Mesenchymal stem cell (in vitro differentiated cells and primary cell): ENCODE results near the gene LDB2.

Experiments used
- DNase-seq: peaks from one replicate; pipeline ENCODE4 v3.0.0-alpha.2; 2013
- H2AFZ ChIP-seq: one replicate; pipeline ENCODE4 v1.6.1; 2013; ENCODE audit warnings: low read depth, mild to moderate bottlenecking, control low read depth, inconsistent platforms, low read length, moderate library complexity
- H2AK5ac ChIP-seq: 2 replicates; pipeline ENCODE4 v1.6.1; 2013; ENCODE audit warnings: low read length, moderate library complexity, mild to moderate bottlenecking, inconsistent platforms; ENCODE audit not compliant: severe bottlenecking
- H2BK120ac ChIP-seq: one replicate; pipeline ENCODE4 v1.6.1; 2013; ENCODE audit warnings: low read depth, mild to moderate bottlenecking, inconsistent platforms, low read length, moderate library complexity
- H2BK12ac ChIP-seq, 2 experiments: one replicate each; pipeline ENCODE4 v1.6.1; 2013; ENCODE audit warnings: inconsistent platforms in 2 of 2, low read length in 2 of 2, mild to moderate bottlenecking in 2 of 2, moderate library complexity in 2 of 2, control low read depth in 1 of 2
- H2BK15ac ChIP-seq: one replicate; pipeline ENCODE4 v1.6.1; 2013; ENCODE audit warnings: mild to moderate bottlenecking, low read depth, inconsistent platforms; ENCODE audit not compliant: poor library complexity, severe bottlenecking
- H2BK5ac ChIP-seq: 2 replicates; pipeline ENCODE4 v1.6.1; 2013; ENCODE audit warnings: low read depth, mild to moderate bottlenecking, low read length, control low read depth, inconsistent platforms; ENCODE audit not compliant: poor library complexity, severe bottlenecking
- H3K14ac ChIP-seq, 2 experiments: one replicate each; pipeline ENCODE4 v1.6.1; 2013; ENCODE audit warnings: inconsistent platforms in 2 of 2, low read length in 2 of 2, control low read depth in 1 of 2, mild to moderate bottlenecking in 1 of 2, moderate library complexity in 1 of 2
- H3K18ac ChIP-seq, 2 experiments: one replicate each; pipeline ENCODE4 v1.6.1; 2013; ENCODE audit warnings: inconsistent platforms in 2 of 2, low read length in 2 of 2, control low read depth in 1 of 2, low read depth in 1 of 2, mild to moderate bottlenecking in 1 of 2
- H3K23ac ChIP-seq, 2 experiments: one replicate each; pipeline ENCODE4 v1.6.1; 2013; ENCODE audit warnings: inconsistent platforms in 2 of 2, low read length in 2 of 2, mild to moderate bottlenecking in 2 of 2, moderate library complexity in 2 of 2, control low read depth in 1 of 2
- H3K27ac ChIP-seq: 2 replicates; pipeline ENCODE4 v1.5.1; 2013; ENCODE audit warnings: mild to moderate bottlenecking, moderate library complexity, low read length, control low read depth, inconsistent platforms; ENCODE audit not compliant: poor library complexity, severe bottlenecking
- H3K27me3 ChIP-seq, 2 experiments: 2 replicates each; pipeline versions ENCODE4 v1.6.1 to v1.7.0; 2013; ENCODE audit warnings: low read length in 2 of 2, mild to moderate bottlenecking in 2 of 2, moderate library complexity in 2 of 2, control low read depth in 1 of 2, inconsistent platforms in 1 of 2; ENCODE audit not compliant: control insufficient read depth in 1 of 2, insufficient read depth in 1 of 2
- H3K36me3 ChIP-seq, 2 experiments: 2 replicates each; pipeline versions ENCODE4 v1.6.1 to v1.7.0; 2013; ENCODE audit warnings: low read length in 2 of 2, control low read depth in 1 of 2, inconsistent platforms in 1 of 2, low read depth in 1 of 2, mild to moderate bottlenecking in 1 of 2; ENCODE audit not compliant: insufficient read depth in 2 of 2, control insufficient read depth in 1 of 2
- H3K4ac ChIP-seq, 2 experiments: one replicate each; pipeline ENCODE4 v1.6.1; 2013; ENCODE audit warnings: inconsistent platforms in 2 of 2, low read length in 2 of 2, mild to moderate bottlenecking in 2 of 2, moderate library complexity in 2 of 2, control low read depth in 1 of 2, low read depth in 1 of 2
- H3K4me1 ChIP-seq: 2 replicates; pipeline ENCODE4 v1.6.1; 2013; ENCODE audit warnings: low read depth, low read length, control low read depth; ENCODE audit not compliant: control insufficient read depth, insufficient read depth
- H3K4me2 ChIP-seq: 2 replicates; pipeline ENCODE4 v1.6.1; 2013; ENCODE audit warnings: low read length, mild to moderate bottlenecking, inconsistent platforms; ENCODE audit not compliant: poor library complexity, severe bottlenecking
- H3K4me3 ChIP-seq, 2 experiments: 2 replicates each; pipeline versions ENCODE4 v1.5.1 to v1.7.0; 2013; ENCODE audit warnings: low read length in 2 of 2, mild to moderate bottlenecking in 2 of 2, control low read depth in 1 of 2, low read depth in 1 of 2; ENCODE audit not compliant: insufficient read depth in 1 of 2
- H3K79me1 ChIP-seq: replicated peaks from 2 replicates; pipeline ENCODE4 v1.6.1; 2013; ENCODE audit warnings: mild to moderate bottlenecking, control low read depth, low read length, inconsistent platforms; ENCODE audit not compliant: poor library complexity, severe bottlenecking
- H3K9ac ChIP-seq: 2 replicates; pipeline ENCODE4 v1.7.0; 2013; ENCODE audit warnings: mild to moderate bottlenecking, low read length, moderate library complexity
- H3K9me3 ChIP-seq: 2 replicates; pipeline ENCODE4 v1.7.0; 2013; ENCODE audit warnings: mild to moderate bottlenecking, low read length; ENCODE audit not compliant: control insufficient read depth
- H4K8ac ChIP-seq: one replicate; pipeline ENCODE4 v1.6.1; 2013; ENCODE audit warnings: inconsistent platforms, mild to moderate bottlenecking, low read length, moderate library complexity
- H4K91ac ChIP-seq: one replicate; pipeline ENCODE4 v1.6.1; 2013; ENCODE audit warnings: mild to moderate bottlenecking, low read length, inconsistent platforms
- WGBS: methylation state at CpG from one replicate; pipeline ENCODE4 v1.1.7; 2013; ENCODE audit warnings: mixed read lengths; 5-methylcytosine and 5-hydroxymethylcytosine counted together

LDB2 gene

GRCh38 chr4:16869594-16870245 lies 28.7 kb downstream of the LDB2 start:
- no peak for DNase-seq
- H3K9me3 ChIP-seq = no peaks in the 10 kb centered on the region
- no peak overlapping the region for H2BK12ac ChIP-seq
- no peak overlapping the region for H3K4ac ChIP-seq
- H3K4me3 ChIP-seq = no peak overlapping the region
- no peak overlapping the region for H4K8ac ChIP-seq
- no peak overlapping the region for H2BK15ac ChIP-seq
- H2BK5ac ChIP-seq = no peak overlapping the region
- H2BK120ac ChIP-seq = no peak overlapping the region
- H3K23ac ChIP-seq = no peak overlapping the region
- H3K4me1 ChIP-seq = no peaks in the 10 kb centered on the region
- peaks cover 0 to 22% of the 10 kb centered on the region in 2 experiments for H3K36me3 ChIP-seq
- WGBS = 97% methylated on average over 11 of the region's 12 CpGs
- H4K91ac ChIP-seq = no peak overlapping the region
- H3K79me1 ChIP-seq = no peaks in the 10 kb centered on the region
- H3K27me3 ChIP-seq = no peaks in the 10 kb centered on the region
- H3K14ac ChIP-seq = no peak overlapping the region
- H2AK5ac ChIP-seq = no peak overlapping the region
- H3K9ac ChIP-seq = no peak overlapping the region
- H3K4me2 ChIP-seq = no peak overlapping the region
- H2AFZ ChIP-seq = no peak overlapping the region
- no peak overlapping the region for H3K18ac ChIP-seq
- H3K27ac ChIP-seq = no peak overlapping the region

DNA sequence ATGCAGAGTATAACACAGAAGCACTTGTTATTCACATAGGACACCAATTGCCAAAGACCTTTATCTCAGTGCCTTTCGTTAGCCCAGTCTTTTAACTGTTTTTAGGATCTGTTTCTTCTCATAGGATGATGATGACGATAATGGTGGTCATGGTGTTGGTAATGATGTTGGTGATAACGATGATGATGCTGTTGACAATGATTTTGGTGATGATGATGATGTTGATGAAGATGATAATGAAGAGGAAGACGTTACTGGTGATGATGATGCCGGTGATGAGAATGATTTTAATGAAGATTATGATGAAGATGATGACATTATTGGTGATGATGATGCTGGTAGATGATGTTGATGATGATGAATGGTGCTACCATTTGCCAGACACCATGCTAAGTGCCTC lies 29.8 kb downstream of the LDB2 start:
- H2BK5ac ChIP-seq = no peak overlapping the region
- no peak overlapping the region for H3K23ac ChIP-seq
- WGBS = 97% methylated on average over 5 of the region's 5 CpGs
- H2AK5ac ChIP-seq = no peak overlapping the region
- no peaks in the 10 kb centered on the region for H3K9me3 ChIP-seq
- H3K9ac ChIP-seq = no peak overlapping the region
- H2BK15ac ChIP-seq = no peak overlapping the region
- no peaks in the 10 kb centered on the region for H3K4me1 ChIP-seq
- no peak overlapping the region for H3K4me3 ChIP-seq
- no peak overlapping the region for H4K91ac ChIP-seq
- H3K79me1 ChIP-seq = no peaks in the 10 kb centered on the region
- no peak overlapping the region for H2AFZ ChIP-seq
- H2BK12ac ChIP-seq = no peak overlapping the region
- H3K4ac ChIP-seq = no peak overlapping the region
- H4K8ac ChIP-seq = no peak overlapping the region
- no peak overlapping the region for H3K18ac ChIP-seq
- H2BK120ac ChIP-seq = no peak overlapping the region
- H3K14ac ChIP-seq = no peak overlapping the region
- no peaks in the 10 kb centered on the region for H3K27me3 ChIP-seq
- no peak for DNase-seq
- peaks cover 0 to 19% of the 10 kb centered on the region in 2 experiments for H3K36me3 ChIP-seq
- H3K4me2 ChIP-seq = no peak overlapping the region
- no peak overlapping the region for H3K27ac ChIP-seq

DNA sequence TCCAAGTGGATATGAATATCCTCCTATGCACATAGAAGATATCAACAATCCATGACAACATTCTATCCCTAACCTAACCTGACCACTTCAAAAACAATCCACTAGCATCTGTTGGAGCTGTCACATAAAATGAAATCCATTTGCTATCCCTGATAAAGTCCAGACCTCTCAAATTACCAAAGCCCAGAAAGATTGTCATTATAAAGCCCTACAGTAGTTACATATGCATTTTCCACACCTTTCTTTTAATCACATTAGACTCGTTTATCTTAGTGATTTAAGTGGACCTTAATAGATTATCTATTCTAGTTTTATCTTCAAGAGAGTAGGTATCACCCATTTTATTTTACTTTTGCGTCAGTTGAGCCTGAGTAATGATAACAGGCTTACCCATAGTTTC lies 30.6 kb downstream of the LDB2 start:
- Histone ChIP-seq H3K4me3 (no peak overlapping the region), H3K27me3 (no peaks in the 10 kb centered on the region), H3K36me3 (peaks cover 0 to 21% of the 10 kb centered on the region in 2 experiments), H2BK12ac (no peak overlapping the region), H2BK5ac (no peak overlapping the region), H3K4me2 (no peak overlapping the region), H4K8ac (no peak overlapping the region), H3K79me1 (no peaks in the 10 kb centered on the region), H3K4ac (no peak overlapping the region), H4K91ac (no peak overlapping the region), H3K9me3 (no peaks in the 10 kb centered on the region), H2BK120ac (no peak overlapping the region), H2AK5ac (no peak overlapping the region), H2AFZ (no peak overlapping the region), H3K18ac (no peak overlapping the region), H3K27ac (no peak overlapping the region), H3K4me1 (no peaks in the 10 kb centered on the region), H3K14ac (no peak overlapping the region), H2BK15ac (no peak overlapping the region), H3K23ac (no peak overlapping the region), H3K9ac (no peak overlapping the region)
- no peak for DNase-seq
- WGBS = 100% methylated on average over 1 of the region's 2 CpGs

GRCh38 chr4:16866974-16867373 lies 31.5 kb downstream of the LDB2 start:
- Histone ChIP-seq H3K79me1 (no peaks in the 10 kb centered on the region), H3K18ac (no peak overlapping the region), H4K91ac (no peak overlapping the region), H3K9me3 (no peaks in the 10 kb centered on the region), H4K8ac (no peak overlapping the region), H3K23ac (no peak overlapping the region), H3K27me3 (no peaks in the 10 kb centered on the region), H3K4ac (no peak overlapping the region), H3K4me3 (no peak overlapping the region), H3K27ac (no peak overlapping the region), H3K4me1 (no peaks in the 10 kb centered on the region), H3K9ac (no peak overlapping the region), H3K14ac (no peak overlapping the region), H3K36me3 (peaks cover 0 to 18% of the 10 kb centered on the region in 2 experiments), H2AK5ac (no peak overlapping the region), H2BK120ac (no peak overlapping the region), H2BK5ac (no peak overlapping the region), H2AFZ (no peak overlapping the region), H3K4me2 (no peak overlapping the region), H2BK12ac (no peak overlapping the region), H2BK15ac (no peak overlapping the region)
- WGBS = 97% methylated on average over 1 of the region's 3 CpGs
- no peak for DNase-seq
